Measurements from ENCODE around the gene GTF2F2.
"Not testable (repeated sequence)": the region's sequence is repeated elsewhere in the genome, so short reads cannot be mapped to it uniquely, and the experiment has no call there.

GTF2F2 gene

DNA sequence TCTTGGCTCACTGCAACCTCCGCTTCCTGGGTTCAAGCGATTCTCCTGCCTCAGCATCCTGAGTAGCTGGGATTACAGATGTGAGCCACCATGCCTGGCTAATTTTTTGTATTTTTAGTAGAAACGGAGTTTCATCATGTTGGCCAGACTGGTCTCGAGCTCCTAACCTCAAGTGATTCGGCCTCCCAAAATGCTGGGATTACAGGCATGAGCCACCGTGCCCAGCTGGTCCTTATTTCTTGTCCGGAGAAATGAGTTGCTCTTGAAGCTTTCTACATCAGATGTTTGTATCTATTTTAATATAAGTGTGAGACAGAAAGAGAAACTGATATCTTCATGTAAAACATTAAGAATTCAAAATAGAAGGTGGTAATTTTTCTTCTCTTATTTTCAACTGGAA, 124.4 kb downstream of the GTF2F2 start:
- in situ Hi-C loops (cut with MboI; ENCODE audit: low sequenced_read_pairs), result not testable (repeated sequence)

DNA sequence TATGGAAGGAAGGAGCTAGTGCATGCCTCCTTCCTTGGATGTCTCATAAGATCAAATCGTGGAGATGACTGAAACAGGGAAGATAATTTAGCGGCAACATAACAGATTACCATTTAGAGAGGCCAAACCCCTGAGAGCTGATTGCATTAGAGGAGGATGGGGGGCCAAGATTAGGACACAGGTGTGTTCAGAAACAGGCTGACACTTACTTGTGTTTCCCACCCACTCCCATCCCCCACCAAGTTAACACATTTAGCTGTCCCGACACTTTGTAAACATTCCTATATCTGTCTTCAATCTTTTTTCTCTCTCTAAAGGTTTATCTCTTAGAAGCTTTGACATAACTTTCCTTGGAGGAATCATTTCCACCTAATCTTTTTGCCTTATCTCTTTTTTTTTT, 129.4 kb downstream of the GTF2F2 start:
- in situ Hi-C loops (cut with MboI; ENCODE audit: low sequenced_read_pairs), result no loop called here

DNA sequence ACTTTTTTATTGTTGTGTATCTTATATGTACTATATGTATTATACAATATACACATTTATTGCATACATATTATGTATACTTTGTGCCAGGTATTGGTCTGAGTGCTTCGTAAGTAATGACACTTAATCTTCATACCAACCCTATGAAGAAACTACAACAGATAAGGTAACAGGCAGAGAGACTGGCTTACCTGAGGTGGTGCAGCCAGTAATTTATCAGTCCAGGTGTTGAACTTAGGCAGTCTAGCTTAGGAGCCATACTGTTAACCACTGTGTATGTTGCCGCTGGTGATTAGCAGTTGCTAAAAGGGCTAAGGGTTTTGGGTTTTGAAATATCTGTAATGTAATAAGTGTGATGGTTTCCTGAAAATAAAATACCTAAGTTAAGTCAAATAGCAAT, 134.1 kb downstream of the GTF2F2 start:
- in situ Hi-C loops (cut with MboI; ENCODE audit: low sequenced_read_pairs), result no loop called here

DNA sequence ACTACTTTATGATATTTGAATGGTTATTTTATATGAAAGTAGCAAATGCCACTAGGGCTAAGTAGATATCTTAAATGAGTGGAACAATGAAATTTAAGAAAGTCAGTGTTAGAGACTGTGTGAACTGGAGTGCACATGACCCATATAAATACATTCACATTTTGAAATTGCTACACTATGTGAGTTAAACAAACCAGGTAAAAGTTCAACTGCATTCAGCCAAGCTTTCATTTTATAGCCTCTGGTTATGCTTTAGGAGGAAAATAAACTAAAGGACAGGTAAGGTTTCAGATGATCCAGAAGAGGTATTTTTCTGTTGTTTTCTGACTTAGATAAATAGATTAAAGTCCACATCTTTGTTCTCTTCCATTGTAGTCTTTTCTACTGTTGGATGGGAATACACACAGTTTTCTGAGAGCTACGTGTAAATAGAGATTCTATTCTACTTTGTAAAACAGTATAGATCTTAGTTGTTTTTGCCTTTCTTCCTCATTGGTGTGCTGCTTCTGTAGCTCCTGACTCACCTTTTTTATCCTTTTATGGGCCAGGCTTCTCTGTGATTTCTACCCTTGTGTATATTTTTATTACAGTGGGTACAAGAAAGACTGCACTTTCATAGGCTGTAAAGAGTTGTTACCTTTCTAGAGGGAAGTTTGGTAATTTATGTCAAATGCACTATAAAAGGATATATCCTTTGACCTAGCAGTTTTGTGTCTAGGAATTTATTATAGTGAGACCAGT, 135.1 kb downstream of the GTF2F2 start:
- in situ Hi-C loops (cut with MboI; ENCODE audit: low sequenced_read_pairs), result no loop called here

DNA sequence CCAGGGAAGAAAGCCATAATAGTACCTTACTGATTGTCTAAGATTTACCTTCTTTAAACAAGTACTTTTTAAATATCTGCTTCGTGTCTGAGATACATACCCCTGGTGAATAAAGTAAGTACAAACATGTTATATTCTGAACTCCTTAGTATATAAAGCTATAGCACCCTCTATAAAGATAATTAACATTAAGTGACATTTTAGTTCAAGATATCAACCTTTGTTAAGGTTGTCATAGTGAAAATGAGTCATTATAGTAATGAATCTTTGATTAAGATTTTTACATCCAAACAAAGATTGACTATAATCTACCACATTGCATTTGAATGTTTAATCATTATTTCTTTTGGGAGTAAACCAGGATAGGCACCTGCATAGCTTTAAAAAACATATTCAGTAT, 135.9 kb downstream of the GTF2F2 start:
- in situ Hi-C loops (cut with MboI; ENCODE audit: low sequenced_read_pairs), result no loop called here

DNA sequence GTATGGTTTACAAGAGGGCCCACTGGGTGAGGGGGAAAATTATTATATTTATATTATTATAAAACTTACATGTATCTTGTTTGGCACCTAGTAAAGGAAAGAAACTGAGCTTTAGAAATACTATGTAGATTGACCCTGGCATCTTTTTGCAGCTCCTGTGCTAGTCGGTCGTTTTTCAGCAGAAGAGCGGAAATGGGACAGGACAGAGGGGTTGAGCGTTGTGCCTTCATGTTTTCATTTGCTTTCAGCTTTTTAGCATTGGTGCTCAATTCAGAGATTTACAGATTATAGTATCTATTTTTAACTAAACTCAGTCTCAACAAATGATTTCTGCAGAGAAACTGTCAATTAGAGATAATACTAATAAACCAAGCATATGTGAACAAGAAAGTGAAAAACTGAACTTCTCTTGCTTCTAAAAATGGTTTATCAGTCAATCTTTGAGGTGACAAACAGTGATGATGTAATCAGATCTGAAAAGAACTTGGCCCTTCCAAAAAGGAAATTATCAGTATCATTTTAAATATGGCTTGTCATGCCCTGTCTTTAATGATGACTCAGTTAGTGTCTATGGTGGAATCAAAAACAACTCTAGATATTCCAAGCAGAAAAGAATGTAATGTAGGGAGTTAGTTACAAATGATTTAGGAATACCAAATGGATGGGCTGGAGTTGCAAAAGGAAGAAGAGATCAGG, 137.5 kb downstream of the GTF2F2 start:
- in situ Hi-C loops (cut with MboI; ENCODE audit: low sequenced_read_pairs), result no loop called here

DNA sequence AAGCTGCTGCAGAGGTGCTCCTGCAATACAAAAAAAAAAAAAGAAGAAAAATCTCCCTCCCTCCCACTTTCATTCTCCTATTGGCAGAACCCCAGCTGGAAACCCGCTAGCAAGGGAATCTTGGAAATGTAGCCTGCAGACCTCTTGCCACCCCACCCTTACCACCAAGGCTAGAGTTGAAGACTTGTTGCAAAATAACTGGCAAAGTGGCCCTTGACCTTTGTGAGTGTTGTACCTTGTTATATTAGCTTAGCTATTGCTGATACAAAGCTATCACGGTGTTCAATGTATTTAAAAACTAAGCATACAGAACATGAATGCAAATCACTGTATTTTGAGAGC, 138.0 kb downstream of the GTF2F2 start:
- in situ Hi-C loops (cut with MboI; ENCODE audit: low sequenced_read_pairs), result no loop called here

DNA sequence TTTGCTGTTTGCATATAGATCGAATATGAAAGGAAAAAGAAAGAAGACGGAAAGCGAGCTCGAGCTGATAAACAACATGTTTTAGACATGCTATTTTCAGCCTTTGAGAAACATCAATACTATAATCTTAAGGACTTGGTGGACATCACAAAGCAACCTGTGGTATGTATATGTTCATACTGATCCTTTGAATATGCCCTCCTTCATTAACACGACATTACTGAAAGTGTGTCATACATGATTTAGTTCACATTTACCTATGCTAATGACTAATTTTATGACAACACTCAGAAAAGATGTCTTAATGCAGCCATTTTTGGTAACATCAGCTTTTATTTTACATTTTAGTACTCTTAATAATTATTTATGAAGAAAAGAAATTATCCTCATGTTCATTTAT, 146.9 kb downstream of the GTF2F2 start:
- in situ Hi-C loops (cut with MboI; ENCODE audit: low sequenced_read_pairs), result no loop called here

DNA sequence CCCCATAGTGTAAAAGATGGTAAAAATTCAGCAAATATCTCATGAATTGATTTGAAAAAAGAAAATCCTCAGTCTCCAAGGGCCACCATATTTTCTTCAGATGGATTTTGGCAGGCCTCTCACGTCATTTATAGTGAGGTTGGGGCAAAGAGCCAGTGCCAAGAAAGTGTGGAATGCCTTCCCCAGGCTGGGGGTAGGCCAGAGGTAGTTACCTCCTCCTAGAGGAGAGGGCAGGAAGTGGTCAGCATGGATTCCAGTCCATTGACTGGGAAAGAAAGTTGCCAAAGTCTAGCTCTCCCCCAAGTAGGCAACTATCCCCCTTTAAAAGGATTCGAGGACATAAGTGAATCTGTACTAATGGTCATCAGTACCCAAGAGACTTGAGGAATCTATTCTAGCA, 148.9 kb downstream of the GTF2F2 start:
- in situ Hi-C loops (cut with MboI; ENCODE audit: low sequenced_read_pairs), result no loop called here

DNA sequence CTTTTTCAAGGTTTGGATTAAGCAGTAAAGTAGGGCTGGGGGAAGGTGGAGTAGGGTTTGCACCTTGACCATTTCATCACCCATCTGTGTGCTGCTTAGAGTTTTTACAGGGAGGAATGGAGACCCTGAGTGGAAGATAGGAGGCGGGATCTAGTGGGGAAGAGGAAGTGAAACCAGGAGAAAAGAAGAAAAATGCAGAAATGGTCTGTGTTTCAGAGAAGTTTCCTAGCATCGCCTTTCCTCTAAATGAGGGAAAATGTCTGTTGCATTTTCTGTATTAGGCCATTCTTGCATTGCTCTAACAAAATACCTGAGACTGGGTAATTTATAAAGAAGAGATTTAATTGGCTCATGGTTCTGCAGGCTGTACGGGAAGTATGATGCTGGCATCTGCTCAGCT, 156.6 kb downstream of the GTF2F2 start:
- in situ Hi-C loops (cut with MboI; ENCODE audit: low sequenced_read_pairs), result loop anchor here (10.0 kb wide), 1 partner anchor 232 kb away; no protein-coding TSS in a partner anchor

DNA sequence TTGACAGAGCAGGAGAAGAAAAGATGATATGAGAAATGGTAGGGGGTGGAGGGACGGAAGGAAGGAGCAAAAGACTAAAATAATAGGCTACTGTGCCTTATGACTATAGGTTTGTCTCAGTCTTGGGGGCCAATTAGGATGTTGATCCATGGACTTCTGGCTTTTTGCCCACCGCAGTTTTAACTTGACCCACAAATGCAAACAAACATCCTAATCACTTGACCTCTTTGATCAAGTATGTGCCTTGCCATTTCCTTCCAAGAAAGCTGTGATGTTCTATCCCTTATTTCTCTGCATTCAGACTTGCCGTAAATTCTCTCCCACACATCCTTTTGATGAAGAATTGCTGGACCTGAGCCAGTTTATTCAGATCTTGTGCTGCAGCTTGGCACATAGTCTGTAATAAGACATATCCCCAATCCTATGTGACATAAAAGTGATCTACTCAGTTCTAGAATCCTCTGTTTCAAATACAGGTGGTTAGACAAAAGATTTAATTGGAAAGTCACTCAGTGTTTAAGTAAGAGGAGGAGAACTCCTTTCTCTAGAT, 157.9 kb downstream of the GTF2F2 start:
- in situ Hi-C loops (cut with MboI; ENCODE audit: low sequenced_read_pairs), result loop anchor here (10.0 kb wide), 1 partner anchor 233 kb away; no protein-coding TSS in a partner anchor

DNA sequence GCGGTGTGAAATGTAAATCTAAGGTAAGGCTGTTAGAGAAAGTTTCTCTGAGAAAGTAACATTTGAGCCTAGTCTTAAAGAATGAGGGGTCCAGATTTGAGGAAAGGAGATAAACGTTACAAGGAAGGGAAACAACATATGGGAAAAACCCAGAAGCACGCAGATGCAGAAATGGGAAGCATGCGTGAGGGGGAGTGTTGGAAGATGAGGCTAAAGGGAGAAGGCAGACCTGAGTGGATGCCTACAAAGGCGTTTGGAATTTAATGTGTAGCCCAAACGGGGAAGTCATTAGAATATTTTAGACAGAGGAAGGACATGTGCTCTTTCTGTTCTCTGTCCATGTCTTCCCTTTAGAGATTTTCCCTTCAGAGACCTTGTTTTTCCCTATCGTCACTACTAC, 159.7 kb downstream of the GTF2F2 start:
- in situ Hi-C loops (cut with MboI; ENCODE audit: low sequenced_read_pairs), result no loop called here

DNA sequence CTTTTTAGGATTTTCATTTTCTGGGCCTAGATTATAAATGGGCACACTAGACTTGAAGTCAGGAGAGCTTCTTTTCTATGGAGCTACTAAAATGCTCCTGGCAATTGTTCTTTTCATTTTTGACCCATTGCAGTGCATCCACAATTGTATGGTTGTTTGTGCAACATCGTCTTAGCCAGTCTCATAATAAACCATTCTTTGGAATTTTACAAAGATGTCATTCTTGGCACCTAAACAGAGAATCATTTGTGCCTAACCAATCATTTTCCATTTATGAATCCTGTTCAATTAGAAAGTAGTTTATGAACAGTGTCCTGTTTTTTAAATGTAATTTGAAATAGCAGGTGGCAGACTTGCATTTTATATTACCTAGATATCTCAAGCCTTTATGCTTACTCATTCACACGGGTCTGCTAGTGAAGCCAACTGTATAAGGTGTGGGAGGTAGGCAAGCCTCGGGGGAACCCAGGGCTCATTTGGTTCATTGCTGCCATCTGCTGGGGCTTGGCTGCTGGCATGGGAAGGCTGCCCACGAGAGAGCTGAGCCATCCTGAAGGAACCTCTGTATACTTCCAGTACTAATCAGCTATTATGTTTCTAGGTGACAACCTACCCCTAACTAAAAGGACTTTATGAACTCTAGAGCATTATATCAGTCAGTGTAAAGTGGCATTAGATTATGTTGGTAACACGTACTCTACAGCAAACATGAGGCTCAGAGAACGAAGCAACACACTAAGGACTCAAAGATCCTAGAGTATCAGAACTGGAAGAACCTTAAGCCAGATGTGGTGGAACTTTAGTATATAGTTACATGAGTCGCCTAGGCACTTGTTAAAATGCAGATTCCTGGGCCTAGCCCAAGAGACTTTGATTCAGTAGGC, 160.7 kb downstream of the GTF2F2 start:
- in situ Hi-C loops (cut with MboI; ENCODE audit: low sequenced_read_pairs), result no loop called here

DNA sequence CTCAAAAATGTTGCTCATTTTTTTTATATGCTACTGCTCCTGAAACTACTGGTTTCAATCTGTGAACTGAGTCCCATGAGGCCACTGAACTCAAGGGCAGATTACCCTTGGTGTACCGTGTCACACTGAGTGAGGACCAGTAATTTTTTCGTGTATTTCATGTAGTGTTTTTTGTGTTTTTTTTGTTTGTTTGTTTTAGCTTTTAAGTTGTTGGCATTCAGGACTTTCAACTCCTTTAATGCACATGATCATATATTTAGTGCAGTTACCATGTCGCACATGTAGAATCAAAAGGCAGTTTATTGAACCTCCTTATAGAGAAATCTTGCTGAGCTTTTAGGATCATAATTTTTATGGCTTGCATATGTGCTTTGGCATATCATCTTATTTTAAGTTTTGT, 162.7 kb downstream of the GTF2F2 start:
- in situ Hi-C loops (cut with MboI; ENCODE audit: low sequenced_read_pairs), result no loop called here

DNA sequence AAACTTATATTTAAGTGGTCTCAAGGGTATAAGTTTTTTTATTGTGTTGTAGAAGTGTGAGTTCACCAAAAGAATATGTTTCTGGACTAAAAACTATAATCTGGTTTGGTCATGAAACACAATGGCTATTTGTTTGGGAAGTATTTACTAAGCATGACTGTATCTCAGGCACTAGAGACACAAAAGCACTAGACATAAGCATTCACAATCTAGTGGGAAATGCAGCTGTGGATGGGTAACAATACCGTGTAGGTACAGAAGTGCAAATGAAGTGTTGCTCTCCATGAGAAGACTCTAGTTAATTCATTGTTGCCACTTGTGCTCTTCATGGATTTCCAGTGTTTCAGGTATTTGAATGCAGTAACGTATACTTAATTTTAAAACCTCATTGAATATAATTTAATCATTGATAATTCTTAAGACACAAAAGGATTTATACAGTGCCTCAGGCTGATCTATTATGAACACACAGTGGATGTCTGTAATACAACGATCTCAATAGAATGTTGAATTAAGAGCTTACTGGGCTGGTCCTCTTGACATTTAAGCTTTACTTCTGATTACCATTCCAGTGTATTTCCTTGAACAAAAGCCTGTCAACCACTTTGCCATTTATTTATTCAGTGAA, 169.7 kb downstream of the GTF2F2 start:
- in situ Hi-C loops (cut with MboI; ENCODE audit: low sequenced_read_pairs), result no loop called here

DNA sequence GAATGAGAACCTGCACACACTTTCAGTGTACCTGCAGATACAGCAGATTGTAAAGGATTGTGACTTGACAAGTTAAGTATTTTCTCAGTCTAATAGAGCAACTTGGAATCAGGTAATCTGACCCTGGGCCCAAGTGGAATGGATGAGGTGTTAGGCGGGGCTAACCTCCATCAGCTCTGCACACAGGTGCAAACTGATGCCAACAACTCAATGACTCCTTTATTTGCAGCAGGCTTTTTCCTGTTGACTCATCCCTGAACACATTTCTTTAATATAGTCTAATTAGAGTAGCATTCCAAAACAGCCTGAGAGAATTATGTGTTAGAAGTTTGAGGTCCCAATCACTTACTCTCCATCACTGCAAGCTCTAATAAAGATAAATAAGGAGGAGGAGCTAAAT, 171.9 kb downstream of the GTF2F2 start:
- in situ Hi-C loops (cut with MboI; ENCODE audit: low sequenced_read_pairs), result no loop called here

DNA sequence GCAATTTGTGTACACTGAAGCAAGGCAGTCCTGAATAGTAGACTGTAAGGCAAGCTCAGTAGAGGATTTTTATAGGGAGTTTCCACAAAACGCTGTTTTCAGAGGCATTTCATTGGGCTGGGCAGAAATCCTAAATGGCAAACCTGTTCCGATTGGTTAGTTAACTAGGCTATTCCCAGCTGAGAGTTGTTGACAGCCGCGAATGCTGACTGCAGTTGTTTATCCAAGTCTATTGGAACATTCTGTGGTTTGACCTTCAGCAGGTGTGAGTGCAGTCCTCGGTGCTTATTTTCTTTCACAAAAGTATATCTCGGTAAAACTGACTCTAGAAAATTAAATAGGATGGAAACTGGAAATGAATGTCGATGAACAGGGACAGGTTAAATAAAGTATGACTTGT, 175.2 kb downstream of the GTF2F2 start:
- in situ Hi-C loops (cut with MboI; ENCODE audit: low sequenced_read_pairs), result no loop called here

DNA sequence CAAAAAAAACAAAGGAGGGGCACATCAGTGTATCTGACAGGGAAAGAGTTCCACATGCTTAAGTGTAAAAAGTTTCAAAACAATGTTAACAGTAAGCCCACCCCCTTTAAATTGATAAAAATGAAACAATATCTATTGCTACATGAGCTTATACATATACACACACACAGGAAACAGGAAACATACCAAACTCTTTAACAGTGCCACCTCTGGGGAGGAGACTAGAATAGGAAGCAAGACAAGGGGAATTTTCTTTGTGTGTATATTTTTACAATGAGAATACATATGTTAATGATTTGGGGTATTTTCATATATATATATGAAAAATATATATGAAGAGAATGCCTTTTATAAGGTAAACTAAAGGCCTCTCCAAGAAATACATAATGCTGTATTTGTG, 175.9 kb downstream of the GTF2F2 start:
- in situ Hi-C loops (cut with MboI; ENCODE audit: low sequenced_read_pairs), result no loop called here

DNA sequence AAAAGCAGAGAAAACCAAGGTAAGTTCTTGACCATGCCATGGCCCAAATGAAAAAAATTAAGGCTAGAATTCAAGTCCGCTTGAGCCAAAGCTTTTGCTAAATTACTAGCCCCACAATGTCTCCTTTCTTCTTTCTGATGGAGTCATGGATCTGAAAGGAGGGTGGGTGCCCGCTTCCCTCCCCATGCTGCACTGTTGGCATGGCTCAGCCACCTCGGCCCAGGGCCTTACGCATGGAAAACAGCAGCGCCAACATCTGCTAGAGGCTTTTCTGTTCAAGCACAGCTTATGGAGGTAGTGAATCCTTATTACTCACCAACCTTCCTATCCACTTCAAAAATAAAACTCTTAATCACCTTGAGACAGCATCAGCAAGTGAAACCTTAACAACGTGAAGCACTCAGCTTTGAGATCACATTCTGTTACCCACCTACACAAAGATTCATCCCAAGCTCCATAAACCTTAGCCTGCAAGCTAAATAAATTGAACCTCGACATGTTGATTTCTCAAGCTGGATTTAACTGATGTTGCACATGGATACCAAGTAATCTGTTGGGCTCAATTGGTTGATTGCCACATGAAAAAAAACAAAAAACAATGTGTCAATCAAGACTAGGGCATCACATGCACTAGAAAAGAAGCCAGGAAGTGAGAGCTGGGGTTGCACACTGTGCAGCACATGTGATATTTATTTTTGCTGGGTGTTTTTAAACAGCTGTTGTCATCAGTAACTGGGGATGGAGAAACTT, 177.3 kb downstream of the GTF2F2 start:
- in situ Hi-C loops (cut with MboI; ENCODE audit: low sequenced_read_pairs), result no loop called here

DNA sequence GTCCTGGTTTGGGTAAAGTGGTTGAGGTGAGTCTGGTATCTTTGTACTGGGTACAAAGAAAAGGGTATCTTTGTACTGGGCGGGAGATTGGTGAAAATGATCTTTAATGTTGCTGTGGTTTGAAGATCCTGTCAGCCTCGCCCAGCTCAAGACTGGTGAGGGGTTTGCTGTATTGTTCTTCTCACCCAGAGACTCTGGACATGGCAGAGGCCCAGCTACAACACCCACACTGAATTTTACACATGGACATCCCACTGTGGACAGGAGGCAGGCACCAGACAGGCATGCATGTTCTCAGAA, 177.8 kb downstream of the GTF2F2 start:
- in situ Hi-C loops (cut with MboI; ENCODE audit: low sequenced_read_pairs), result no loop called here

Data from HL-60/S4 (cell line).